Loucy (cell line): ENCODE results near the gene POP5.
A peak's percentile ranks its signal among the peaks of the same experiment; 100 is the strongest.

ENCODE experiments used
- EZH2phosphoT487 ChIP-seq: fragments of 200-600 bp; IDR thresholded peaks from 2 replicates; pipeline ENCODE4 v1.6.1; 2018; ENCODE audit warnings: antibody characterized with exemption, mild to moderate bottlenecking, moderate library complexity, borderline replicate concordance
- TF ChIP-seq, protein P1 (sequence below): fragments of 200-600 bp; sonication (generic); conservative IDR thresholded peaks from 2 replicates; pipeline ENCODE4 v1.5.1; 2014; ENCODE audit warnings: mild to moderate bottlenecking, antibody characterized with exemption, low read length

DNA sequence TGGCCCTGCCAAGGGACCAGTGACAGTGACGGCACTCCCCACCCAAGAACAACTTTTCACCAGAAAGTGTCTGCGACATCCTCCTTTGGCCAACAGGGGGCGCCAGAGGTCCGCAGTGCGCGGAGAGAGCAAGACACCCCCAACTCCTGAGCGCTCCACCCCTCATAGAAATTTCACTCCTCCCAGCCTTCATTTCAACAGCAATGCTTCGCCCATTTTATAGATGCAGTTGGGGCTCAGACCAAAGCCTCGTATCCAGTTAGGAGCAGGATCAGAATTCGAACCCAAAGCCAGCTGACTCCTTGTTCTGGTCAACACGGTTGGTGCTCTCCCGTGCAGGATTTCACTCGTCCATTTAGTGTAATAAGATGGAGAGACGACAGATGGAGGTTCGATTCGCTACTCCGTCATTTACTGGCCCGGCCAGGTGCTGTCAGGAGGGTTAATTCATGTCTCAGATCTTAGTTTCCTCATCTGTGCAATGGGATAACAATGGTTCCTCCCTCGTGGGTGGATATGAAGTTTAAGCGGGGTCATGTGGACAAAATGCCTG lies 2.4 kb upstream of the POP5 start:
- TF ChIP-seq, protein P1, sequence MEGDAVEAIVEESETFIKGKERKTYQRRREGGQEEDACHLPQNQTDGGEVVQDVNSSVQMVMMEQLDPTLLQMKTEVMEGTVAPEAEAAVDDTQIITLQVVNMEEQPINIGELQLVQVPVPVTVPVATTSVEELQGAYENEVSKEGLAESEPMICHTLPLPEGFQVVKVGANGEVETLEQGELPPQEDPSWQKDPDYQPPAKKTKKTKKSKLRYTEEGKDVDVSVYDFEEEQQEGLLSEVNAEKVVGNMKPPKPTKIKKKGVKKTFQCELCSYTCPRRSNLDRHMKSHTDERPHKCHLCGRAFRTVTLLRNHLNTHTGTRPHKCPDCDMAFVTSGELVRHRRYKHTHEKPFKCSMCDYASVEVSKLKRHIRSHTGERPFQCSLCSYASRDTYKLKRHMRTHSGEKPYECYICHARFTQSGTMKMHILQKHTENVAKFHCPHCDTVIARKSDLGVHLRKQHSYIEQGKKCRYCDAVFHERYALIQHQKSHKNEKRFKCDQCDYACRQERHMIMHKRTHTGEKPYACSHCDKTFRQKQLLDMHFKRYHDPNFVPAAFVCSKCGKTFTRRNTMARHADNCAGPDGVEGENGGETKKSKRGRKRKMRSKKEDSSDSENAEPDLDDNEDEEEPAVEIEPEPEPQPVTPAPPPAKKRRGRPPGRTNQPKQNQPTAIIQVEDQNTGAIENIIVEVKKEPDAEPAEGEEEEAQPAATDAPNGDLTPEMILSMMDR: peak; percentile 96
- no peak for TF ChIP-seq EZH2phosphoT487
